ENCODE results near the gene KRTAP5-10. TPM values are rescaled to one million over a fixed set of nuclear protein-coding genes. Genes with fewer than 3 reads are reported as not detected.

The KRTAP5-10 gene
- total RNA-seq, 1 donor from 2014 or later: not detected

- Histone ChIP-seq H3K4me1 (peaks cover 9% of the 10 kb centered on the region), H3K27ac (replicated peaks) (no peak overlapping the region), H3K36me3 (no peaks in the 10 kb centered on the region), H3K27me3 (ENCODE audit: low read depth) (peaks cover 33% of the 10 kb centered on the region), H3K4me3 (no peak overlapping the region), H3K9me3 (replicated peaks) (no peaks in the 10 kb centered on the region)
- no peak for DNase-seq
- no peak for TF ChIP-seq CTCF (IDR thresholded peaks at IDR 0.05; ENCODE audit: borderline replicate concordance)
- intact Hi-C loops (cut with micrococcal nuclease): no loop called here
Observed at GRCh38 chr11:71548716-71549151, 16.6 kb upstream of the KRTAP5-10 start.

- H3K27ac ChIP-seq (replicated peaks): no peak overlapping the region
- DNase-seq: no peak
- H3K9me3 ChIP-seq (replicated peaks): no peaks in the 10 kb centered on the region
- no peaks in the 10 kb centered on the region for H3K36me3 ChIP-seq
- H3K4me3 ChIP-seq: no peak overlapping the region
- TF ChIP-seq CTCF (IDR thresholded peaks at IDR 0.05; ENCODE audit: borderline replicate concordance): no peak
- peaks cover 36% of the 10 kb centered on the region for H3K27me3 ChIP-seq (ENCODE audit: low read depth)
- intact Hi-C loops (cut with micrococcal nuclease): no loop called here
- H3K4me1 ChIP-seq: peaks cover 9% of the 10 kb centered on the region
Observed at GRCh38 chr11:71551711-71552110, 13.7 kb upstream of the KRTAP5-10 start.

- DNase-seq: no peak
- no peak for TF ChIP-seq CTCF (IDR thresholded peaks at IDR 0.05; ENCODE audit: borderline replicate concordance)
- H3K36me3 ChIP-seq: no peaks in the 10 kb centered on the region
- no peak overlapping the region for H3K4me3 ChIP-seq
- no peak overlapping the region for H3K27ac ChIP-seq (replicated peaks)
- intact Hi-C loops (cut with micrococcal nuclease): no loop called here
- peaks cover 19% of the 10 kb centered on the region for H3K27me3 ChIP-seq (ENCODE audit: low read depth)
- H3K4me1 ChIP-seq: no peaks in the 10 kb centered on the region
- no peaks in the 10 kb centered on the region for H3K9me3 ChIP-seq (replicated peaks)
Observed at GRCh38 chr11:71554996-71555395, 10.4 kb upstream of the KRTAP5-10 start.

- no peak for DNase-seq
- intact Hi-C loops (cut with micrococcal nuclease): no loop called here
- peaks cover 19% of the 10 kb centered on the region for H3K27me3 ChIP-seq (ENCODE audit: low read depth)
- no peak overlapping the region for H3K27ac ChIP-seq (replicated peaks)
- peaks cover 4% of the 10 kb centered on the region for H3K9me3 ChIP-seq (replicated peaks)
- no peak for TF ChIP-seq CTCF (IDR thresholded peaks at IDR 0.05; ENCODE audit: borderline replicate concordance)
- no peaks in the 10 kb centered on the region for H3K36me3 ChIP-seq
- H3K4me3 ChIP-seq: no peak overlapping the region
- no peaks in the 10 kb centered on the region for H3K4me1 ChIP-seq
Observed at GRCh38 chr11:71555508-71555907, 9.9 kb upstream of the KRTAP5-10 start.

- Histone ChIP-seq H3K27ac (replicated peaks) (no peak overlapping the region), H3K4me3 (no peak overlapping the region), H3K9me3 (replicated peaks) (peaks cover 5% of the 10 kb centered on the region), H3K36me3 (no peaks in the 10 kb centered on the region), H3K4me1 (no peaks in the 10 kb centered on the region), H3K27me3 (ENCODE audit: low read depth) (peaks cover 19% of the 10 kb centered on the region)
- intact Hi-C loops (cut with micrococcal nuclease): no loop called here
- no peak for TF ChIP-seq CTCF (IDR thresholded peaks at IDR 0.05; ENCODE audit: borderline replicate concordance)
- DNase-seq: no peak
Observed at GRCh38 chr11:71556018-71556417, 9.3 kb upstream of the KRTAP5-10 start.

- peaks cover 23% of the 10 kb centered on the region for H3K27me3 ChIP-seq (ENCODE audit: low read depth)
- no peak overlapping the region for H3K4me3 ChIP-seq
- peaks cover 5% of the 10 kb centered on the region for H3K9me3 ChIP-seq (replicated peaks)
- intact Hi-C loops (cut with micrococcal nuclease): no loop called here
- TF ChIP-seq CTCF (IDR thresholded peaks at IDR 0.05; ENCODE audit: borderline replicate concordance): no peak
- DNase-seq: no peak
- no peaks in the 10 kb centered on the region for H3K4me1 ChIP-seq
- H3K27ac ChIP-seq (replicated peaks): no peak overlapping the region
- H3K36me3 ChIP-seq: no peaks in the 10 kb centered on the region
Observed at GRCh38 chr11:71557257-71557656, 8.1 kb upstream of the KRTAP5-10 start.

Data from left ventricle myocardium inferior (tissue), 1 donor.